ENCODE data around the gene ACBD6. TPM values are rescaled to one million over a fixed set of nuclear protein-coding genes. Genes with fewer than 3 reads are reported as not detected.

Gene ACBD6
- total RNA-seq (2014; rRNA removed; shearing (Covaris generic)) = 65.9 and 75.7 TPM in 2 replicates
- polyA plus RNA-seq (2016; fragmentation: Nextera tagmentation; extraction: Ambion mirVana) = 88.8 and 91.5 TPM in 2 replicates
- long read RNA-seq, transcript ACBD6-201 (8 exons, 1,670 nt) = major isoform, 67 of 85 reads
- long read RNA-seq, partial matches to known transcripts = 13 of 85 reads
- long read RNA-seq, other reads (novel, unspliced or antisense) = 5 of 85 reads

GRCh38 chr1:180502361-180503279 is at the start of gene ACBD6:
TSS of gene ACBD6 (minus strand) at chr1:180502577. CDS start at chr1:180502266, 311 bp downstream.
- peak within 1 kb of the TSS; percentile 93 for H3K4me3 Mint-ChIP-seq
- H3K27me3 Mint-ChIP-seq (ENCODE audit: insufficient read depth, low read depth, poor library complexity) = peaks cover 8% of the 10 kb centered on the region
- DNase-seq (ENCODE audit: low spot score) = peak; percentile 90
- peak; percentile 25 for TF ChIP-seq REST (IDR thresholded peaks at IDR 0.05; ENCODE audit: unreplicated experiment)
- TF ChIP-seq ZNF331 (CRISPR knock-in tag; IDR thresholded peaks at IDR 0.05; ENCODE audit: low read depth) = no peak
- no peak for TF ChIP-seq NANOG (IDR thresholded peaks at IDR 0.05; ENCODE audit: borderline replicate concordance)
- 0 out of 4 replicates have a peak, but pooled peaks of 1 of the 2 experiments have one; percentile 5 for TF ChIP-seq CTCF (conservative IDR thresholded peaks at IDR 0.05; ENCODE audit: low read depth in 2 of 2)
- TF ChIP-seq CREB1 (CRISPR knock-in tag; IDR thresholded peaks at IDR 0.05; ENCODE audit: low read depth) = peak; percentile 29; the same call in 1 of the 2 replicates
- TF ChIP-seq STAT1 (IDR thresholded peaks at IDR 0.05; ENCODE audit: unreplicated experiment) = no peak
- TF ChIP-seq EZH2 (IDR thresholded peaks at IDR 0.05; ENCODE audit: low read depth, unreplicated experiment) = no peak
- no peak for TF ChIP-seq JUNB (IDR thresholded peaks at IDR 0.05; ENCODE audit: unreplicated experiment)
- no peak for TF ChIP-seq ZNF114 (CRISPR knock-in tag; IDR thresholded peaks at IDR 0.05)
- no peak for TF ChIP-seq EZH2phosphoT487 (IDR thresholded peaks at IDR 0.05; ENCODE audit: unreplicated experiment)
- no peak for TF ChIP-seq ZNF462 (CRISPR knock-in tag; IDR thresholded peaks at IDR 0.05)
- peak; percentile 95 for TF ChIP-seq POLR2AphosphoS5 (IDR thresholded peaks at IDR 0.05; ENCODE audit: low read depth)

More at GRCh38 chr1:180502361-180503279, at the start of gene ACBD6:
- Histone ChIP-seq H3K4me1 (ENCODE audit: insufficient read depth) (peaks cover 12% of the 10 kb centered on the region), H3K9me2 (ENCODE audit: insufficient read depth) (no peaks in the 10 kb centered on the region; the same call in 1 of the 2 replicates), H2AFZ (peak within 1 kb of the TSS; percentile 99), H3K4me2 (peak within 1 kb of the TSS; percentile 97), H4K20me1 (replicated peaks; ENCODE audit: insufficient read depth) (no peaks in the 10 kb centered on the region), H3K36me3 (ENCODE audit: insufficient read depth) (no peaks in the 10 kb centered on the region), H3K79me2 (replicated peaks; ENCODE audit: insufficient read depth) (peaks cover 43% of the 10 kb centered on the region), H3K27me3 (ENCODE audit: insufficient read depth) (peaks cover 10% of the 10 kb centered on the region), H3F3A (replicated peaks; ENCODE audit: low read depth) (peaks cover 7% of the 10 kb centered on the region; the same call in 1 of the 2 replicates), H3K27ac (ENCODE audit: low read depth) (peak within 1 kb of the TSS; percentile 96), H3K4me3 (peak within 1 kb of the TSS; percentile 86)
- peak within 1 kb of the TSS; percentile 97 for H3K27ac Mint-ChIP-seq
- H3K36me3 Mint-ChIP-seq (ENCODE audit: low read depth) = peaks cover 27% of the 10 kb centered on the region
- peaks cover 2% of the 10 kb centered on the region; the same call in 2 of the 3 replicates for H3K9me3 Mint-ChIP-seq
- H3K4me1 Mint-ChIP-seq = peaks cover 19% of the 10 kb centered on the region
- peak; percentile 88 for ATAC-seq
